SK-N-MC (cell line): ENCODE measurements around the gene TBL1Y.

Source experiments
- DNase-seq: peaks from one replicate; pipeline ENCODE4 v3.0.0-alpha.2; 2011; ENCODE audit warnings: low read depth, low spot score
- H3K27ac ChIP-seq: fragments of 200-600 bp; sonication (generic); 2 replicates; pipeline ENCODE4 v1.5.1; 2016; ENCODE audit warnings: mixed run types
- H3K36me3 ChIP-seq: fragments of 200-600 bp; sonication (generic); 2 replicates; pipeline ENCODE4 v1.6.1; 2017; ENCODE audit warnings: antibody characterized with exemption, low read length, mixed read lengths; ENCODE audit not compliant: insufficient read depth
- H3K4me3 ChIP-seq: fragments of 200-600 bp; sonication (generic); 2 replicates; pipeline ENCODE4 v1.5.1; 2016
- H3K9ac ChIP-seq: fragments of 200-600 bp; sonication (generic); 2 replicates; pipeline ENCODE4 v1.8.0; 2017; ENCODE audit warnings: mixed run types, mixed read lengths; ENCODE audit not compliant: insufficient read length
- H3K9me3 ChIP-seq: fragments of 200-600 bp; sonication (generic); 2 replicates; pipeline ENCODE4 v1.6.1; 2017; ENCODE audit warnings: low read depth, mild to moderate bottlenecking, antibody characterized with exemption, low read length, moderate library complexity, mixed read lengths
- EZH2 ChIP-seq: fragments of 200-600 bp; sonication (generic); IDR thresholded peaks from one replicate; pipeline ENCODE4 v1.6.1; 2017; ENCODE audit warnings: antibody characterized with exemption
- FOXP2 ChIP-seq: optimal IDR thresholded peaks from 2 replicates; pipeline ENCODE3; 2011; ENCODE audit warnings: mild to moderate bottlenecking, moderate library complexity; ENCODE audit not compliant: insufficient read depth; ENCODE audit errors: extremely low read length, control extremely low read depth
- POLR2AphosphoS5 ChIP-seq: IDR thresholded peaks from 2 replicates; pipeline ENCODE4 v1.6.1; 2012; ENCODE audit warnings: mild to moderate bottlenecking, low read depth, low read length, borderline replicate concordance

The TBL1Y gene

GRCh38 chrY:7085606-7086005 is 175.1 kb downstream of the TBL1Y start:
- no peak for DNase-seq
- Histone ChIP-seq H3K27ac (no peak overlapping the region), H3K4me3 (no peak overlapping the region), H3K9me3 (no peaks in the 10 kb centered on the region), H3K36me3 (no peaks in the 10 kb centered on the region), H3K9ac (no peak overlapping the region)
- TF ChIP-seq POLR2AphosphoS5 (no peak), FOXP2 (no peak), EZH2 (no peak)

DNA sequence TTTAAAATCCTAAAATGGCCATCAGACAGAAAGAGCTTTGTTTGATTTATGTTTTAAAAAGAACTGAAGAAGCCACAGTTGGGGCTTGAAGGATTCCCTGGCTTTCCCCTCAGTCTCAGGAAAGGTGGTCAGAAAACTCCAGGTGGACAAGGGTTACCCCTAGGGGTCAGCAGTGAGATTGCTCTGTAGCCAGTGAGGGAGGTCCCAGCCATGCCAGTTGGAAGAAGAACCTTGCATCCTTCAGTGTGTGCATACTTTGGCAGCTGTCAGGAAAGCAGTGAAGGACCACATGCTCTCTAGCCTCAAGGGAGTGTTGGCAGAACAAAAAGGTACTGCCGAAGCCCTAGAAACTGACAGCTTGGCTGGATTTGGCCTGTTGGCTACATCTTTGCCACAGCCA is 182.3 kb downstream of the TBL1Y start:
- no peaks in the 10 kb centered on the region for H3K9me3 ChIP-seq
- no peak for DNase-seq
- no peak overlapping the region for H3K4me3 ChIP-seq
- no peak overlapping the region for H3K9ac ChIP-seq
- no peaks in the 10 kb centered on the region for H3K36me3 ChIP-seq
- TF ChIP-seq POLR2AphosphoS5 (no peak), FOXP2 (no peak), EZH2 (no peak)
- no peak overlapping the region for H3K27ac ChIP-seq

DNA sequence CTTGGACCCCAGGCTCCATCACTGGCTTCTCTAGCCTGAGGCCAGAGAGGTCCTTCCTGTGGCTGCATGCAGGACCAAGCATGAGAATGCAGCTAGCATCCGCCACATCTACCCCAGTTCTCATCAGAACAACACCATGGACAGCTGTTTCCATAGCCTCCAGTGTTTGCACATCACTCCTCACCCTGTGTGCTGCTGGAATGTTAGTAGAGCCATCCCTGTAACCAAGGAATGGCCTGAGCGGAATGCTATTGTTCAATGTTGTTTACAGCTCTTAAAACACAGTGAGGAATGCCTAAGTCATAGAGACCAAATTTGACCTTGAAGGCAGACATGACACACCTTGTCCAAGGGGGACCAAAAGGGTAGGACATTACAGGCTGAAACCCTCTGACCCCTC is 183.9 kb downstream of the TBL1Y start:
- no peak for DNase-seq
- Histone ChIP-seq H3K27ac (no peak overlapping the region), H3K9me3 (no peaks in the 10 kb centered on the region), H3K36me3 (no peaks in the 10 kb centered on the region), H3K4me3 (no peak overlapping the region), H3K9ac (no peak overlapping the region)
- TF ChIP-seq EZH2 (no peak), FOXP2 (no peak), POLR2AphosphoS5 (no peak)

- no peak for TF ChIP-seq POLR2AphosphoS5
- no peak for TF ChIP-seq FOXP2
- no peak for TF ChIP-seq EZH2
- Histone ChIP-seq H3K36me3 (no peaks in the 10 kb centered on the region), H3K4me3 (no peak overlapping the region), H3K9ac (no peak overlapping the region), H3K9me3 (no peaks in the 10 kb centered on the region), H3K27ac (no peak overlapping the region)
- no peak for DNase-seq
Observed at GRCh38 chrY:7097021-7097420, 186.5 kb downstream of the TBL1Y start.

- H3K36me3 ChIP-seq, result no peaks in the 10 kb centered on the region
- no peaks in the 10 kb centered on the region for H3K9me3 ChIP-seq
- H3K9ac ChIP-seq, result no peak overlapping the region
- no peak for DNase-seq
- TF ChIP-seq FOXP2, result no peak
- no peak for TF ChIP-seq POLR2AphosphoS5
- no peak for TF ChIP-seq EZH2
- H3K4me3 ChIP-seq, result no peak overlapping the region
- H3K27ac ChIP-seq, result no peak overlapping the region
Observed at GRCh38 chrY:7099742-7100141, 189.2 kb downstream of the TBL1Y start.

GRCh38 chrY:7102680-7103079 is 192.2 kb downstream of the TBL1Y start:
- TF ChIP-seq POLR2AphosphoS5 (no peak), FOXP2 (no peak), EZH2 (no peak)

DNA sequence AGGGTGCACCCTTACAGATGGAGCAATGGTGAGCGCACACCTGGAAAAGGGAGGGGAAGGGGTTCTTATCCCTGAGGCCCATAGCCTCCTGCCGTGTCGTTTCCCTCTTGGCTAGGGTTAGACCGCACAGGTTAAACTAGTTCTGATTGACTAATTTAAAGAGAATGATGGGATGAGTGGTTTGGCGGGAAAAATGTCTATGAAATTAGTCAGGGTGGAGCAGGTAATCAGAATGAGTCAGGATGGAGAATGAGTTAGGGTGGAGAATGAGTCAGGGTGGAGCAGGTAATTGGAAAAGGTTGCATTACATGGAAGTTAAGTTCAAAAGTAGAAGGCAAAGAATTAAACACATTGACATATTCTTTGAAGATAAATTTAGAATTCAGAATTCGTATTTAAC is 196.7 kb downstream of the TBL1Y start:
- H3K9ac ChIP-seq, result no peak overlapping the region
- no peaks in the 10 kb centered on the region for H3K9me3 ChIP-seq
- H3K27ac ChIP-seq, result no peak overlapping the region
- DNase-seq, result no peak
- H3K4me3 ChIP-seq, result no peak overlapping the region
- TF ChIP-seq POLR2AphosphoS5 (no peak), FOXP2 (no peak), EZH2 (no peak)
- H3K36me3 ChIP-seq, result no peaks in the 10 kb centered on the region

More at GRCh38 chrY:7102680-7103079, 192.2 kb downstream of the TBL1Y start:
- H3K9me3 ChIP-seq, result no peaks in the 10 kb centered on the region
- H3K4me3 ChIP-seq, result no peak overlapping the region
- no peaks in the 10 kb centered on the region for H3K36me3 ChIP-seq
- no peak for DNase-seq
- H3K9ac ChIP-seq, result no peak overlapping the region
- H3K27ac ChIP-seq, result no peak overlapping the region

DNA sequence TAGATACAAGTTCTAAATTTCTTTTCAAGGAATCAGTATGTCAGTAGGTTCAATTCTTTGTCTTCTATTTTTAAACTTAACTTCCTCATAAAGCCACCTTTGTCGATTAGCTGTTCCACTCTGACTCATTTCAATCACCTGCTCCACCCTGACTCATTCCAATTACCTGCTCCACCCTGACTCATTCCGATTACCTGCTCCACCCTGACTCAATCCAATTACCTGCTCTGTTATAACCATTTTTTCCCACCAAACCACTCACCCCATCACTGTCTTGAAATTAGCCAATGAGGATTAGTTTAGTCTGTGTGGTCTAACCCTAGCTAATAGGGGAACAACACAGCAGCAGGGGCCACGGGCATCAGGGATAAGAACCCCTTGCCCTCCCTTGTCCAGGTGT is 199.6 kb downstream of the TBL1Y start:
- Histone ChIP-seq H3K9me3 (no peaks in the 10 kb centered on the region), H3K27ac (no peak overlapping the region), H3K36me3 (no peaks in the 10 kb centered on the region), H3K9ac (no peak overlapping the region), H3K4me3 (no peak overlapping the region)
- no peak for DNase-seq
- TF ChIP-seq FOXP2 (no peak), POLR2AphosphoS5 (no peak), EZH2 (no peak)

GRCh38 chrY:7115871-7116270 is 205.4 kb downstream of the TBL1Y start:
- no peak overlapping the region for H3K9ac ChIP-seq
- no peak overlapping the region for H3K27ac ChIP-seq
- TF ChIP-seq EZH2 (no peak), POLR2AphosphoS5 (no peak), FOXP2 (no peak)
- H3K36me3 ChIP-seq, result no peaks in the 10 kb centered on the region
- no peaks in the 10 kb centered on the region for H3K9me3 ChIP-seq
- no peak overlapping the region for H3K4me3 ChIP-seq
- no peak for DNase-seq
